HepG2 (cell line): ENCODE data around the gene OR1S1. TPM values are rescaled to one million over a fixed set of nuclear protein-coding genes. Genes with fewer than 3 reads are reported as not detected.

Experiments
- ATAC-seq: fragments of 200-7000 bp; cut with Tn5 transposase; 3 replicates; pipeline ENCODE4 v1.9.1; 2020; ENCODE audit warnings: mild to moderate bottlenecking, moderate library complexity
- BruUV-seq: library from RNA; stranded (reverse); fragments of 400-500 nt; replicated peaks from 2 replicates; lab custom pipeline; 2021; lab: Mats Ljungman, UMichigan
- CTCF ChIA-PET: fragments of 300-600 bp; formaldehyde crosslinking; extraction: SDS; loops from one replicate; lab custom pipeline; 2021; ENCODE audit warnings: low total read pairs, inconsistent platforms, low intra/inter-chr PET ratio; lab: Yijun Ruan, JAX
- POLR2A ChIA-PET: fragments of 350-600 bp; sonication (Branson Sonifier 250); formaldehyde crosslinking; loops from one replicate; lab custom pipeline; 2020; ENCODE audit warnings: antibody characterized with exemption, inconsistent platforms; lab: Yijun Ruan, JAX
- DNase-seq: peaks from one replicate; pipeline ENCODE4 v3.0.0-alpha.2; 2015; ENCODE audit warnings: low spot score
- FAIRE-seq: peaks from 3 replicates; lab custom pipeline; 2011; peaks lifted over from hg19 to GRCh38; lab: Jason Lieb, UNC
- H2AFZ ChIP-seq: one replicate; pipeline ENCODE4 v1.6.1; 2011; ENCODE audit warnings: low read length, inconsistent platforms
- H3K27ac ChIP-seq: fragments of 300-600 bp; 3 replicates; pipeline ENCODE4 v1.8.0; 2011; ENCODE audit warnings: mixed run types, mild to moderate bottlenecking, mixed read lengths, low read length, inconsistent platforms; ENCODE audit not compliant: insufficient read depth; ENCODE audit errors: extremely low read length
- H3K27me3 ChIP-seq, 2 experiments: fragments of 200-600 bp in 1 of 2; 2 replicates in 1 of 2; 3 replicates in 1 of 2; pipeline versions ENCODE4 v1.6.0 to v1.8.0; 2011; ENCODE audit warnings: low read length in 2 of 2, mild to moderate bottlenecking in 2 of 2, moderate library complexity in 2 of 2, inconsistent platforms in 1 of 2; ENCODE audit not compliant: insufficient read depth in 2 of 2, control insufficient read depth in 1 of 2
- H3K36me3 ChIP-seq, 2 experiments: fragments of 200-600 bp in 1 of 2; replicated peaks in 1 of 2; 2 replicates in 1 of 2; 3 replicates in 1 of 2; pipeline versions ENCODE4 v1.5.1 to v1.8.0; 2011; ENCODE audit warnings: low read length in 2 of 2, inconsistent platforms in 1 of 2; ENCODE audit not compliant: insufficient read depth in 2 of 2, control insufficient read depth in 1 of 2
- H3K4me1 ChIP-seq: 2 replicates; pipeline ENCODE4 v1.5.1; 2012; ENCODE audit warnings: low read length, inconsistent platforms; ENCODE audit not compliant: insufficient read depth
- H3K4me2 ChIP-seq: 2 replicates; pipeline ENCODE4 v1.6.0; 2011; ENCODE audit warnings: low read depth, low read length, inconsistent platforms
- H3K4me3 ChIP-seq, 3 experiments: fragments of 200-600 bp in 1 of 3; sonication (generic), shearing (Covaris generic) in 1 of 3; replicated peaks in 1 of 3; 2 replicates each; pipeline ENCODE4 v1.5.1; 2011 to 2016; ENCODE audit warnings: low read length in 3 of 3, inconsistent platforms in 2 of 3, low read depth in 2 of 3, mild to moderate bottlenecking in 2 of 3, control low read depth in 1 of 3, mixed read lengths in 1 of 3; ENCODE audit not compliant: insufficient read depth in 1 of 3
- H3K79me2 ChIP-seq: one replicate; pipeline ENCODE4 v1.6.1; 2011; ENCODE audit warnings: low read length, inconsistent platforms; ENCODE audit not compliant: insufficient read depth
- H3K9ac ChIP-seq: 2 replicates; pipeline ENCODE4 v1.6.0; 2011; ENCODE audit warnings: mild to moderate bottlenecking, low read depth, low read length, inconsistent platforms; ENCODE audit not compliant: insufficient read depth
- H3K9me3 ChIP-seq: 2 replicates; pipeline ENCODE4 v1.5.1; 2012; ENCODE audit warnings: mild to moderate bottlenecking, low read length
- H4K20me1 ChIP-seq: 2 replicates; pipeline ENCODE4 v1.6.0; 2011; ENCODE audit warnings: inconsistent platforms, mild to moderate bottlenecking, low read length, moderate library complexity; ENCODE audit not compliant: insufficient read depth
- ATF1 ChIP-seq: IDR thresholded peaks from 2 replicates; pipeline ENCODE4 v1.6.1; 2016; ENCODE audit warnings: mild to moderate bottlenecking, control low read depth
- ATRX ChIP-seq: sonication (generic); formaldehyde crosslinking; IDR thresholded peaks from 2 replicates; pipeline ENCODE4 v1.4.0; 2020; ENCODE audit warnings: missing genetic modification reagents, borderline replicate concordance
- DR1 ChIP-seq: sonication (generic); formaldehyde crosslinking; IDR thresholded peaks from 2 replicates; pipeline ENCODE4 v1.8.0; 2021; ENCODE audit warnings: mild to moderate bottlenecking, missing genetic modification reagents, inconsistent platforms
- FOXM1 ChIP-seq: sonication (generic); formaldehyde crosslinking; IDR thresholded peaks from 2 replicates; pipeline ENCODE4 v1.5.0; 2020; ENCODE audit warnings: missing genetic modification reagents
- LCORL ChIP-seq, 2 experiments: fragments of 450-650 bp in 1 of 2; sonication (generic) in 1 of 2; formaldehyde crosslinking in 1 of 2; IDR thresholded peaks; 2 replicates each; pipeline versions ENCODE4 v1.5.0 to v1.6.1; 2017 to 2020; ENCODE audit warnings: antibody characterized with exemption in 1 of 2, missing genetic modification reagents in 1 of 2
- MXI1 ChIP-seq: IDR thresholded peaks from 3 replicates; pipeline ENCODE4 v1.6.1; 2012; ENCODE audit warnings: low read depth, low read length, inconsistent platforms, borderline replicate concordance
- RBFOX2 ChIP-seq: fragments of 200-400 bp; formaldehyde crosslinking; IDR thresholded peaks from 2 replicates; pipeline ENCODE4 v1.6.1; 2017; ENCODE audit warnings: low read depth, mild to moderate bottlenecking, low read length
- ZFX ChIP-seq: sonication (generic); formaldehyde crosslinking; IDR thresholded peaks from 2 replicates; pipeline ENCODE4 v1.4.0; 2020; ENCODE audit warnings: mild to moderate bottlenecking, low read depth, missing genetic modification reagents, moderate library complexity
- WGBS: methylation state at CpG from one replicate; pipeline ENCODE4 v1.1.6; 2017; ENCODE audit warnings: low lambda C conversion rate; 5-methylcytosine and 5-hydroxymethylcytosine counted together
- in situ Hi-C: cut with HindIII; loops from 2 replicates; pipeline ENCODE4 v1.10.0; 2017; ENCODE audit warnings: low pct_unique_long_range_greater_than_20kb; ENCODE audit not compliant: extremely low pct_ligation_motif_present
- intact Hi-C: fragments of 100-400 bp; cut with micrococcal nuclease; formaldehyde crosslinking; loops from one replicate; pipeline ENCODE4 v1.10.0; 2022; ENCODE audit not compliant: unreplicated experiment
- polyA plus RNA-seq, 8 experiments: library from polyadenylated mRNA; depleted of rRNA in 3 of 8; stranded (reverse) in 7 of 8; unstranded in 1 of 8; fragments of >200 nt; fragmentation: Illumina TruSeq in 4 of 8; extraction: Trizol in 4 of 8; gene quantifications; 2 replicates each; pipeline versions ENCODE4 v1.2.1 to v1.2.3, GENCODE V29; 2011 to 2016; ENCODE audit warnings: low read depth in 4 of 8, missing spikeins in 1 of 8, mixed read lengths in 1 of 8; ENCODE audit not compliant: insufficient read depth in 1 of 8
- total RNA-seq, 5 experiments: library from RNA; depleted of rRNA; stranded (reverse); fragments of >200 nt; fragmentation: Illumina TruSeq; extraction: Trizol; gene quantifications; 2 replicates each; pipeline ENCODE4 v1.2.3, GENCODE V29; 2016; ENCODE audit warnings: low read depth in 1 of 5

Gene OR1S1
- total and polyA plus RNA-seq, 2 of the 13 experiments (the other 11 are each of a cell fraction or from before 2014, with no cell fraction given), result not detected

- intact Hi-C loops, result no loop called here
Measured at GRCh38 chr11:58179648-58180047, 32.9 kb upstream of the OR1S1 start.

GRCh38 chr11:58186938-58187337 lies 25.6 kb upstream of the OR1S1 start:
- H3K9me3 ChIP-seq, result no peaks in the 10 kb centered on the region
- ChIA-PET POLR2A (no interaction called here), CTCF (no interaction called here)
- no peaks in the 10 kb centered on the region for H3K79me2 ChIP-seq
- no peaks in the 10 kb centered on the region for H4K20me1 ChIP-seq
- DNase-seq (no peak), FAIRE-seq (no peak), ATAC-seq (no peak)
- in situ Hi-C loops, result no loop called here
- H2AFZ ChIP-seq, result no peak overlapping the region
- no peak overlapping the region for H3K4me2 ChIP-seq
- 88% methylated on average over 4 of the region's 4 CpGs for whole genome bisulfite sequencing
- H3K4me3 ChIP-seq, result no peak overlapping the region
- BruUV-seq, result no TSS peak
- H3K36me3 ChIP-seq, result no peaks in the 10 kb centered on the region
- no peak overlapping the region for H3K27ac ChIP-seq
- intact Hi-C loops, result no loop called here
- peaks cover 0 to 1% of the 10 kb centered on the region in 2 experiments; a peak in 1 of 5 replicates for H3K27me3 ChIP-seq
- TF ChIP-seq DR1 (CRISPR knock-in tag), result no peak
- no peak for TF ChIP-seq RBFOX2
- TF ChIP-seq FOXM1 (CRISPR knock-in tag), result no peak
- TF ChIP-seq ATRX (CRISPR knock-in tag), result no peak
- H3K4me1 ChIP-seq, result peaks cover 19% of the 10 kb centered on the region
- H3K9ac ChIP-seq, result no peak overlapping the region

More at GRCh38 chr11:58179648-58180047, 32.9 kb upstream of the OR1S1 start:
- BruUV-seq, result no TSS peak
- in situ Hi-C loops, result no loop called here
- peaks cover 8% of the 10 kb centered on the region for H3K4me1 ChIP-seq
- H3K27me3 ChIP-seq, result no peaks in the 10 kb centered on the region
- H3K27ac ChIP-seq, result no peak overlapping the region
- 0 out of 2 replicates have a peak, but pooled peaks have one; percentile 44 for TF ChIP-seq LCORL (IDR thresholded peaks at IDR 0.05)
- TF ChIP-seq LCORL (CRISPR knock-in tag; IDR thresholded peaks at IDR 0.05), result no peak
- 0 out of 2 replicates have a peak, but pooled peaks have one; percentile 21 for TF ChIP-seq ZFX (CRISPR knock-in tag)
- no peak for TF ChIP-seq MXI1
- TF ChIP-seq ATF1 (CRISPR knock-in tag), result no peak
- TF ChIP-seq, all 625 proteins: peak for 2
- H3K79me2 ChIP-seq, result no peaks in the 10 kb centered on the region
- H3K4me3 ChIP-seq, result no peak overlapping the region
- H4K20me1 ChIP-seq, result no peaks in the 10 kb centered on the region
- ChIA-PET POLR2A (no interaction called here), CTCF (no interaction called here)
- WGBS, result 36% methylated on average over 7 of the region's 7 CpGs
- no peak overlapping the region for H3K4me2 ChIP-seq
- no peaks in the 10 kb centered on the region for H3K9me3 ChIP-seq
- ATAC-seq, result no peak
- H3K9ac ChIP-seq, result no peak overlapping the region
- no peak for DNase-seq
- FAIRE-seq, result no peak
- no peaks in the 10 kb centered on the region for H3K36me3 ChIP-seq
- H2AFZ ChIP-seq, result no peak overlapping the region
